Trophoblast cell (in vitro differentiated cells and primary cell): ENCODE measurements around the gene LGALS7B.
"Not testable (repeated sequence)": the region's sequence is repeated elsewhere in the genome, so short reads cannot be mapped to it uniquely, and the experiment has no call there.

Source experiments
- DNase-seq, 2 donors: peaks; one replicate each; pipeline ENCODE4 v3.0.0-alpha.2; 2016
- H2AFZ ChIP-seq: 2 replicates; pipeline ENCODE4 v1.6.1; 2013; ENCODE audit warnings: low read length, moderate library complexity, mild to moderate bottlenecking; ENCODE audit not compliant: insufficient read depth, poor library complexity
- H2AK5ac ChIP-seq: 2 replicates; pipeline ENCODE4 v1.6.1; 2013; ENCODE audit warnings: mild to moderate bottlenecking, low read length
- H2BK120ac ChIP-seq: 2 replicates; pipeline ENCODE4 v1.6.1; 2013; ENCODE audit warnings: low read length, mild to moderate bottlenecking, moderate library complexity; ENCODE audit not compliant: insufficient read depth, poor library complexity
- H2BK12ac ChIP-seq: 2 replicates; pipeline ENCODE4 v1.6.1; 2013; ENCODE audit warnings: mild to moderate bottlenecking, low read length, moderate library complexity
- H2BK5ac ChIP-seq: 2 replicates; pipeline ENCODE4 v1.6.1; 2013; ENCODE audit warnings: low read length, low read depth, moderate library complexity, mild to moderate bottlenecking; ENCODE audit not compliant: poor library complexity
- H3K14ac ChIP-seq: 2 replicates; pipeline ENCODE4 v1.6.1; 2013; ENCODE audit warnings: mild to moderate bottlenecking, low read length
- H3K18ac ChIP-seq: 2 replicates; pipeline ENCODE4 v1.6.1; 2013; ENCODE audit warnings: mild to moderate bottlenecking, low read length
- H3K23ac ChIP-seq: 2 replicates; pipeline ENCODE4 v1.6.1; 2013; ENCODE audit warnings: low read length
- H3K27ac ChIP-seq: 2 replicates; pipeline ENCODE4 v1.5.1; 2013; ENCODE audit warnings: low read depth, mild to moderate bottlenecking, inconsistent platforms, low read length, moderate library complexity
- H3K27me3 ChIP-seq: 2 replicates; pipeline ENCODE4 v1.6.1; 2013; ENCODE audit warnings: inconsistent platforms, mild to moderate bottlenecking, low read length, moderate library complexity; ENCODE audit not compliant: insufficient read depth
- H3K36me3 ChIP-seq, 2 experiments: 1 replicate in 1 of 2; 2 replicates in 1 of 2; pipeline ENCODE4 v1.6.1; 2013; ENCODE audit warnings: low read length in 2 of 2, mild to moderate bottlenecking in 2 of 2, moderate library complexity in 1 of 2; ENCODE audit not compliant: insufficient read depth in 2 of 2, control insufficient read depth in 1 of 2
- H3K4ac ChIP-seq: 2 replicates; pipeline ENCODE4 v1.6.1; 2013; ENCODE audit warnings: low read depth, mild to moderate bottlenecking, low read length, moderate library complexity
- H3K4me1 ChIP-seq, 2 experiments: 1 replicate in 1 of 2; 2 replicates in 1 of 2; pipeline ENCODE4 v1.6.1; 2013; ENCODE audit warnings: low read length in 2 of 2, mild to moderate bottlenecking in 2 of 2, moderate library complexity in 1 of 2; ENCODE audit not compliant: insufficient read depth in 2 of 2, control insufficient read depth in 1 of 2
- H3K4me2 ChIP-seq: 2 replicates; pipeline ENCODE4 v1.6.1; 2013; ENCODE audit warnings: inconsistent platforms, mild to moderate bottlenecking, low read length, moderate library complexity
- H3K4me3 ChIP-seq: 2 replicates; pipeline ENCODE4 v1.5.1; 2013; ENCODE audit warnings: mild to moderate bottlenecking, low read depth, low read length, inconsistent platforms
- H3K79me1 ChIP-seq: one replicate; pipeline ENCODE4 v1.6.1; 2013; ENCODE audit warnings: low read length
- H3K79me2 ChIP-seq: 2 replicates; pipeline ENCODE4 v1.6.1; 2013; ENCODE audit warnings: low read length, mild to moderate bottlenecking; ENCODE audit not compliant: control insufficient read depth, insufficient read depth, poor library complexity
- H3K9ac ChIP-seq: 2 replicates; pipeline ENCODE4 v1.6.1; 2013; ENCODE audit warnings: mild to moderate bottlenecking, low read length
- H3K9me3 ChIP-seq: 2 replicates; pipeline ENCODE4 v1.6.1; 2013; ENCODE audit warnings: low read depth, mild to moderate bottlenecking, control low read depth, inconsistent platforms, low read length; ENCODE audit not compliant: insufficient read depth
- H4K12ac ChIP-seq: 2 replicates; pipeline ENCODE4 v1.6.1; 2013; ENCODE audit warnings: low read depth, mild to moderate bottlenecking, low read length, moderate library complexity
- H4K8ac ChIP-seq: 2 replicates; pipeline ENCODE4 v1.6.1; 2013; ENCODE audit warnings: low read depth, mild to moderate bottlenecking, low read length, moderate library complexity
- H4K91ac ChIP-seq: one replicate; pipeline ENCODE4 v1.6.1; 2013; ENCODE audit warnings: low read depth, mild to moderate bottlenecking, low read length, moderate library complexity
- WGBS: extraction: QIAGEN DNeasy Blood & Tissue Kit; methylation state at CpG from one replicate; pipeline ENCODE4 v1.1.7; 2013; ENCODE audit warnings: missing lambda C conversion rate; ENCODE audit not compliant: insufficient read length, insufficient coverage; ENCODE audit errors: extremely low coverage; 5-methylcytosine and 5-hydroxymethylcytosine counted together

LGALS7B gene

GRCh38 chr19:38813323-38813722 is 24.3 kb downstream of the LGALS7B start:
- Histone ChIP-seq H3K4ac (no peak overlapping the region), H3K79me2 (no peaks in the 10 kb centered on the region)
- no CpG with 5 or more reads among the region's 6 CpGs for WGBS

DNA sequence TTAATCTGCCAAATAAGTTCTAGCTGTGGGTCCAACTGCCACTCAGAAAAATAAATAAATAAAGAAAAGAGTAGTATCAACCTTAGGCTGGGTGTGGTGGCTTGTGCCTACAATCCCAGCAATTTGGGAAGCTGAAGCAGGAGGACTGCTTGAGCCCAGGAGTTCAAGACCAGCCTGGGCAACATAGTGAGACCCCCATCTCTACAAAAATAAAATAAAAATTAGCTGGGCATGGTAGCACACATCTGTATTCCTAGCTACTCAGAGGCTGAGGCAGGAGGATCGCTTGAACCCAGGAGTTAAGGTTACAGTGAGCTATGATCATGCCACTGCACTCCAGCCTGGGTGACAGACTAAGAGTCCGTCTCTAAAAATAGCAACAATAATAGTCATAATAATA is 24.9 kb downstream of the LGALS7B start:
- H4K8ac ChIP-seq, H3K79me2 ChIP-seq, H3K4ac ChIP-seq, H3K27me3 ChIP-seq, H3K9ac ChIP-seq, H4K91ac ChIP-seq, H3K4me2 ChIP-seq, H2BK5ac ChIP-seq, H3K27ac ChIP-seq, H2AFZ ChIP-seq, H3K18ac ChIP-seq, H3K23ac ChIP-seq, H2BK12ac ChIP-seq, H3K4me3 ChIP-seq, H2BK120ac ChIP-seq, H3K4me1 ChIP-seq, H3K14ac ChIP-seq, H2AK5ac ChIP-seq, H3K79me1 ChIP-seq, DNase-seq, H4K12ac ChIP-seq, H3K9me3 ChIP-seq: not testable (repeated sequence)
- no CpG with 5 or more reads among the region's 2 CpGs for WGBS
- H3K36me3 ChIP-seq: peaks cover 24 to 28% of the 10 kb centered on the region in 2 experiments

More at GRCh38 chr19:38813323-38813722, 24.3 kb downstream of the LGALS7B start:
- Histone ChIP-seq H3K9ac (no peak overlapping the region), H2BK5ac (no peak overlapping the region), H2AFZ (no peak overlapping the region), H3K4me1 (no peaks in the 10 kb centered on the region), H2BK120ac (no peak overlapping the region), H3K4me2 (no peak overlapping the region), H4K8ac (no peak overlapping the region), H3K14ac (no peak overlapping the region), H3K79me1 (peaks cover 4% of the 10 kb centered on the region), H3K9me3 (no peaks in the 10 kb centered on the region), H3K23ac (no peak overlapping the region), H3K36me3 (peaks cover 24 to 26% of the 10 kb centered on the region in 2 experiments), H3K4me3 (no peak overlapping the region), H3K18ac (no peak overlapping the region), H4K12ac (no peak overlapping the region), H3K27me3 (no peaks in the 10 kb centered on the region), H3K27ac (no peak overlapping the region), H2BK12ac (no peak overlapping the region), H2AK5ac (no peak overlapping the region), H4K91ac (no peak overlapping the region)
- no peak for DNase-seq

- H3K9me3 ChIP-seq: no peaks in the 10 kb centered on the region
- no peaks in the 10 kb centered on the region for H3K27me3 ChIP-seq
- no peak overlapping the region for H4K91ac ChIP-seq
- H2BK5ac ChIP-seq: no peak overlapping the region
- no peak overlapping the region for H2BK12ac ChIP-seq
- H2AFZ ChIP-seq: no peak overlapping the region
- peaks cover 12 to 13% of the 10 kb centered on the region in 2 experiments for H3K4me1 ChIP-seq
- no peak for DNase-seq
- no peak overlapping the region for H3K4me2 ChIP-seq
- H2AK5ac ChIP-seq: no peak overlapping the region
- no peak overlapping the region for H3K23ac ChIP-seq
- H3K9ac ChIP-seq: no peak overlapping the region
- H4K12ac ChIP-seq: no peak overlapping the region
- H3K79me1 ChIP-seq: peaks cover 12% of the 10 kb centered on the region
- H3K4ac ChIP-seq: no peak overlapping the region
- H3K18ac ChIP-seq: no peak overlapping the region
- H3K36me3 ChIP-seq: peaks cover 24 to 28% of the 10 kb centered on the region in 2 experiments
- H2BK120ac ChIP-seq: no peak overlapping the region
- WGBS: no CpG with 5 or more reads among the region's 34 CpGs
- H4K8ac ChIP-seq: no peak overlapping the region
- peaks cover 2% of the 10 kb centered on the region for H3K79me2 ChIP-seq
- no peak overlapping the region for H3K4me3 ChIP-seq
- no peak overlapping the region for H3K14ac ChIP-seq
- H3K27ac ChIP-seq: no peak overlapping the region
Measured at GRCh38 chr19:38815059-38816001, 26.3 kb downstream of the LGALS7B start.

DNA sequence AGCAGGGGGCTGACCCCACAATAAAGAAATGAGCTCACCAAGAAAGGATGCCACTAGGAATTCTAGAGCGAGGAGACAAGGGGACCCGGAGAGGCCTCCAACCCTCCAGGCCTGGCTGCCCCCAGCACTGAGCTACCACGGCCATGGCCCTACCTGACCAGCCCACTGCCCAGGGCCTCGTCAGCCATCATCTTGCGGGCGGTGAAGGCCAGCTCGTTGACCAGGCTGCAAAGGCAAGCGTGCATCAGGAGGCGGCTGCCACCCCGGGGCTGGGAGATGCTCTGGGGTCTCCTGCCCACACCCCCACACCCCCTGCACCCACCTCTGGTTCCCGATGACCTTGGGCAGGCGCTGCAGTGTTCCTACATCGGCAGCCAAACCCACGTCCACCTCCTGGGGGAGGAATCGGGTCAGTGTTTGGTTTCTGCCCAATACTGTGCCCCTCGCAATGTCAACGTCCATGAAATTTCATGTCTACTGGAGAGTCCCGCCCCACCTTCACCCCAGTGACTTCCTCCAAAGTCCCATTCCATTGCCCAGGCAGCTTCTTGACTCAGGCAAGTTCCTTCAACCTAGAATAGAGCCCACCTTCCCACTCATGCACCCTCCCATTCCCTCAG is 27.2 kb downstream of the LGALS7B start:
- no peak overlapping the region for H2BK12ac ChIP-seq
- H3K36me3 ChIP-seq: peaks cover 24 to 30% of the 10 kb centered on the region in 2 experiments
- no peaks in the 10 kb centered on the region for H3K27me3 ChIP-seq
- no peak overlapping the region for H3K18ac ChIP-seq
- peaks cover 16 to 19% of the 10 kb centered on the region in 2 experiments for H3K4me1 ChIP-seq
- H3K9ac ChIP-seq: no peak overlapping the region
- H3K4me2 ChIP-seq: no peak overlapping the region
- no peak overlapping the region for H3K14ac ChIP-seq
- peaks cover 2% of the 10 kb centered on the region for H3K79me2 ChIP-seq
- no peak overlapping the region for H2BK120ac ChIP-seq
- H2BK5ac ChIP-seq: no peak overlapping the region
- H3K9me3 ChIP-seq: peaks cover under 1% of the 10 kb centered on the region
- DNase-seq: no peak
- no peak overlapping the region for H4K12ac ChIP-seq
- no peak overlapping the region for H3K4ac ChIP-seq
- WGBS: no CpG with 5 or more reads among the region's 18 CpGs
- no peak overlapping the region for H3K4me3 ChIP-seq
- H2AFZ ChIP-seq: no peak overlapping the region
- H2AK5ac ChIP-seq: no peak overlapping the region
- no peak overlapping the region for H3K27ac ChIP-seq
- H3K79me1 ChIP-seq: peaks cover 12% of the 10 kb centered on the region
- no peak overlapping the region for H4K8ac ChIP-seq
- no peak overlapping the region for H3K23ac ChIP-seq
- no peak overlapping the region for H4K91ac ChIP-seq
